HG03565 (cell line): ENCODE results near the gene ACOXL.
A peak's percentile ranks its signal among the peaks of the same experiment; 100 is the strongest.

Source experiments
- ATAC-seq: cut with Tn5 transposase; IDR thresholded peaks from one replicate; pipeline ENCODE4 v1.9.1; 2021; ENCODE audit warnings: mild to moderate bottlenecking, moderate library complexity; ENCODE audit not compliant: unreplicated experiment

ACOXL gene

GRCh38 chr2:110995911-110996310 is 263.5 kb downstream of the ACOXL start:
- ATAC-seq = no peak

GRCh38 chr2:110997331-110998045 is 265.1 kb downstream of the ACOXL start:
- no peak for ATAC-seq

- ATAC-seq = no peak
These were observed 265.9 kb downstream of the ACOXL start for GRCh38 chr2:110998311-110998710.

GRCh38 chr2:110999626-111000025 is 267.3 kb downstream of the ACOXL start:
- ATAC-seq = no peak

GRCh38 chr2:111005307-111005706 is 272.9 kb downstream of the ACOXL start:
- no peak for ATAC-seq

GRCh38 chr2:111005821-111006220 is 273.4 kb downstream of the ACOXL start:
- ATAC-seq = no peak

- ATAC-seq = no peak
These were observed 275.6 kb downstream of the ACOXL start for GRCh38 chr2:111007757-111008688.

- ATAC-seq = no peak
These were observed 278.8 kb downstream of the ACOXL start for GRCh38 chr2:111011218-111011617.

GRCh38 chr2:111015283-111015995 is 283.1 kb downstream of the ACOXL start:
- no peak for ATAC-seq

- no peak for ATAC-seq
These were observed 284.8 kb downstream of the ACOXL start for GRCh38 chr2:111017034-111017622.

GRCh38 chr2:111017909-111018308 is 285.5 kb downstream of the ACOXL start:
- no peak for ATAC-seq

GRCh38 chr2:111019381-111019780 is 287.0 kb downstream of the ACOXL start:
- ATAC-seq = no peak

GRCh38 chr2:111022633-111023032 is 290.3 kb downstream of the ACOXL start:
- no peak for ATAC-seq

- ATAC-seq = no peak
These were observed 292.1 kb downstream of the ACOXL start for GRCh38 chr2:111024496-111024895.

- no peak for ATAC-seq
These were observed 292.9 kb downstream of the ACOXL start for GRCh38 chr2:111025288-111025687.

- no peak for ATAC-seq
These were observed 296.3 kb downstream of the ACOXL start for GRCh38 chr2:111028720-111029119.

GRCh38 chr2:111029181-111029927 is 297.0 kb downstream of the ACOXL start:
- no peak for ATAC-seq

- ATAC-seq = peak; percentile 57
These were observed 298.0 kb downstream of the ACOXL start for GRCh38 chr2:111030260-111030891.

- no peak for ATAC-seq
These were observed 298.6 kb downstream of the ACOXL start for GRCh38 chr2:111030945-111031344.
